GM19043 (cell line): ENCODE data around the gene DAZL.
"Not testable (repeated sequence)": the region's sequence is repeated elsewhere in the genome, so short reads cannot be mapped to it uniquely, and the experiment has no call there.

Source experiments
- ATAC-seq: cut with Tn5 transposase; IDR thresholded peaks from one replicate; pipeline ENCODE4 v1.9.1; 2021; ENCODE audit warnings: low read depth; ENCODE audit not compliant: unreplicated experiment

The DAZL gene, protein sequence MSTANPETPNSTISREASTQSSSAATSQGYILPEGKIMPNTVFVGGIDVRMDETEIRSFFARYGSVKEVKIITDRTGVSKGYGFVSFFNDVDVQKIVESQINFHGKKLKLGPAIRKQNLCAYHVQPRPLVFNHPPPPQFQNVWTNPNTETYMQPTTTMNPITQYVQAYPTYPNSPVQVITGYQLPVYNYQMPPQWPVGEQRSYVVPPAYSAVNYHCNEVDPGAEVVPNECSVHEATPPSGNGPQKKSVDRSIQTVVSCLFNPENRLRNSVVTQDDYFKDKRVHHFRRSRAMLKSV

DNA sequence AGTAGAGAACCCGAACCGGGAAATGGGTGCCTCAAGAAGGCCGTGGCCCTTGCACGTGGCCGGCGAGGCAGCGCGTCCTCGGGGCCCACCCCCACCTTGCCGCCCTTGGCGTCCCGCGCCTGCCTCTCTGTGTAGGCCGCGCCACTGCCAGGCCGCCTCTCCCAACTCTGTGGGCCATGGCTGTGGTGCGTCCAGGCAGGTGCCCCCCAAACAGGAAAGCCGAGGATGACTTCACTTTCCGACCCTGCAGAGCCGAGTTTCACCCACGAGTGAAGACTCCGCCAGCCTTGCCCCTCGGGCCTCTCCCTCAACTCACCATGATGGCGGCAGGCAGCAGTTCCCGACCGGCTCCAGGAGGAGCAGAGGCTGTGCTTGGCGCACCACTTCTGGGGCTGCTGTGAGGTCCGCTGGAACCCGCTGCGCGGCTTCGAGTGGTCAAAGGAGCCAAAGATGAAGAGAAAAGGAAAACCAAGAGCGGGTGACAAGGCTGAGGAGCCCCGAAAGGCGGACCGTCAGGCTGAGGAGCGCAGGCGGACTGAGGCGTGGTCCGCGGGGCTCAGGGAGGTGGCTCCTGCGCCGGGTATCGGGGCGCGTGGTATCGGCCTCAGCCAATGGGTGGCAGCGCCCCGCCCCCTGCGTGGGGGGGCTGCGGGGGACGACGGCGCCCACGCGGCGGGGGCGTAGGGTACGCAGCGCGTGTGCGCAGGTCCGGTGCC lies at the start of gene DAZL:
Gene DAZL, minus strand, starts transcription at position 537 of the 716 bp plus-strand sequence. Its CDS starts 218 bp downstream, at position 319.
- ATAC-seq: no peak

DNA sequence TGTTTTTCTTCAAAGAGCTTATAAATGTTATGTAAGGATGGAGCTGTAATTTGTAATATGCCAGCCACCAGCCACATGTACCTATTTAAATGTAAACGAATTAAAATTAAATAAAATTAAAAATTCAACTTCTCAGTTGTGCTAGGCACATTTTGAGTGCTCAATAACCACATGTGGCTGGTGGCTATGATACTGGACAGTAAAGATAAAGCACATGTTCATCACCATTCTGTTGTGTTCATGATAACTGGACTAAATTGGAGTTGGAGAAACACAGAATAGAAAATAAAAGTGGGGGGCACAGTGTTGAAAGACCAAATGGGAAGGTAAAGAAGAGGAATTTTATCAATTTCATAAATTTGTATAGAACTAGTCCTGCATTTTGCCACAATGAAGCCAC lies 49.8 kb upstream of the DAZL start:
- no peak for ATAC-seq

DNA sequence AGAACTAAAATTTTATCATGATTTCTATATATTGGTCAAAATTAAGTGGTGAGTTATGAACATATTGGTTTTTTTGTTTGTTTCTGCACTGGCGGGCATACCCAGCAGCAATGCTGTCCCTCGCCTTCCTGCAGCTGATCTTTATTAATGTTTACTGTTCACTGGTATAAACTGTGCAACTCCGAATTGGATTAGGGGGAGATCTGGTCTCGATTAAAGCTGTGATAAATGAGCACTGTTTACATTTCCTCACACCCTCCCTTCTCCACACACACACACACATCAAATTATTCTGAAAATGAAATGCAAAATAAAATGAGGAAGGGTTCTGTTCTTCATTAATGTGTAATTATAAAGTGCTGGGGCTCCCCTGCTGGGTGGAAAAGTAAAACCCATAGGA lies 48.5 kb upstream of the DAZL start:
- ATAC-seq: no peak

DNA sequence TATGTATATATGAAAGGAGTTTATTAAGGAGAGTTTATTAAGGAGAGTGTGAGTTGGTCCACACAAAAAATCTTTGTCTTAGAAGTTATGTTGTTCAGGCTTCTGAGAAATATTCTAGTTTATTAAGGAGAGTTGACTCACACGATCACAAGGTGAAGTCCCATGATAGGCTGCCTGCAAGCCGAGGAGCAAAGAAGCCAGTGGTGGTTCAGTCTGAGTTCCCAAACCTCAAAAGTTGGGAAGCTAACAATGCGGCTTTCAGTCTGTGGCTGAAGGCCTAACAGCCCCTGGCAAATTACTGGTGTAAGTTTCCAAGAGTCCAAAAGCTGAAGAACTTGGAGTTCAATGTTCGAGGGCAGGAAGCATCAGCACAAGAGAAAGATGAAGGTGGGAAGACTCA lies 42.4 kb upstream of the DAZL start:
- ATAC-seq: no peak

DNA sequence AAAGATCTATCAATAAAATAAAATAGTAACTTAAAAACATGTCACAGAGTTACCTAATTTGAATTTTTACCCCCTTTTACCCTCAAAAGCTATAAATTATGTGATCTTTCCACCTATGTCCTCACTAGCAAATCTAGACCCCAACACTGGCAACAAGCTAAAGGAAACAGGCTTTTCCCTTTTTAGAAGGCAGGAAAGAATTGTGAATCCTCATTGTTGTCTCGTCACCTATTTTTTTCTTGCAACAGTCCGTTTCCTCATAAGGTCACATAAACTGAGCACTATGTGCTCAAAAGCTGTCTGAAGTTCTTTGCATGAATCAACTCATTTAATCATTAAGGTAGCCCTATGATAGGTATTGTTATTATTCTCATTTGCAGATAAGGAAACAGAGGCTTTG lies 34.6 kb upstream of the DAZL start:
- no peak for ATAC-seq

DNA sequence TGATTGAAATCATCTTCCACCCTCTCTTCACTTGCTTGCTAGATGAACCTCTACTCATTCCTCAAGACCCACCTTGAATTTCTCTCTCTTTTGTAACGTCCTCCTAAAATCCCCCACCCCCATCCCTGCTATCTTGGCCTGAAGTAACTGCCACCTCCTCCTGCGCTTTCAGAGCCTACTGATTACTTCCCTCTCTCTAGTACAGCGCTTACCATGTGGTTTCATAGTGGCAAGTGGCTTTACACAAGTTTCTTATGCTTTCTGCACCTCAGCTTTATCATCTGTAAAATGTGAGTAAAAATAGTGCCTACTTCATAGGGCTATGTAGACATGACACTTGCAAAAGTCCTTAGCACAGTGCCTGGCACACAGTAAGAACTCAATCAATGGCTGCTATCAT lies 28.7 kb upstream of the DAZL start:
- no peak for ATAC-seq

DNA sequence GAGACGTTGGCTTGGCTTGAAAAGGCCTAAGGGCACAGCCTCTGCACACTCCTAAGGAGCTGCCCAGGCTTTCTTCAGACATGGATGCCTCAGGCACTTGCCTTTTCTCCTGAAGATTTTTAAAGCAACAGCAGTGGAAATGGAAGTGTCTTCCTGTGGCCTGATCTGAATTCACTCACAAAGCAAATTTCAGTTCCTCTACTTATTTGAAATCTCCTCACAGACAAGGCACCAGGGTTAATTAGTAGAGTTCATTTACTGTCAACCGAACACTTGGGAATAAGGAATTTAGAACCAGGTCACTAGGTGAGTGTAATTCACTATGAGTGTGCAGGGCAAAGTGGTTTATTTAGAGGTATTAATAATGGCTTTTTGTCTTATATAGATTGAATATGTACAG lies 27.2 kb upstream of the DAZL start:
- ATAC-seq: no peak

DNA sequence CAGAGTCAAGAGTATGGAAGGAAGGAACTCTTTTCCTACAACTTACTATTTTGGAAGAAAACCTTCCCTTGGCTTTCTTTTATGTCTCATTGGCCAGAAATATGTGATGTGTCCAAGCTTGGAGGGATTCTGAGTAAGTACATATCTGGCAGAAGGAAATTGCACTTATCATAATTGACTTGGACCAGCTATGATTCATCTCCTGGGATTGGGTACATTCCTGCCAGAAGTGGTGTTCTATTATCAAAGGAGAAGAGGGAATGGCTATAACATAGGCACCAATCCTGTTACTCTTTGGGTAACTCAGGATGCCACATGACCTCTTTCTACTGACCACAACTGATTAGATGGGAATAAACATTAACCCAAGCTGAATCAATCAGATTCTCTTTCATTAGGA lies 13.5 kb upstream of the DAZL start:
- ATAC-seq: no peak

DNA sequence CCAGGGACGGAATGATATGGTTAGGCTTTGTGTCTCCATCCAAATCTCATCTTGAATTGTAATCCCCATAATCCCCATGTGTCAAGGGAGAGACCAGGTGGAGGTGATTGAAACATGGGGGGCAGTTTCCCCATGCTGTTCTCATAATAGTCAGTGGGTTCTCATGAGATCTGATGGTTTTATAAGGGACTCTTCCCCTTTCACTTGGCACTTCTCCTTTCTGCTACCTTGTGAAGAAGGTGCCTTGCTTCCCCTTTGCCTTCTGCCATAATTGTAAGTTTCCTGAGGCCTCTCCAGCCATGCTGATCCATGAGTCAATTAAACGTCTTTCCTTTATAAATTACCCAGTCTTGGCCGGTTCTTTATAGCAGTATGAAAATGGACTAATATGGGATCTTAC lies 11.9 kb upstream of the DAZL start:
- ATAC-seq: not testable (repeated sequence)

DNA sequence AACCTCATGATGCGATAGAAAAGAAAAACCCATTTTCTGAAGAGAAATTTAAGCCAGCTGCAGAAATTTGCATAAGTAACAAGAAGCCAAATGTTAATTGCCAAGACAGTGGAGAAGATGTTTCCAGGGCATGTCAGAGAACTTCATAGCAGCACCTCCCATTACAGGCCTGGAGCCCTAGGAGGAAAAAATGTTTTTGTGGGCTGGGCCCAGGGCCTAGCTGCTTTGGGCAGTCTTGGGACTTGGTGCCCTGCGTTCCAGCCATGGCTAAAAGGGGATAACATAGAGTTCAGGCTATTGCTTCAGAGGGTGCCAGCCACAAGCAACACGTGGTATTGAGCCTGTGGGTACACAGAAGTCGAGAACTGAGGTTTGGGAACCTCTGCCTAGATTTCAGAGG lies 10.9 kb upstream of the DAZL start:
- no peak for ATAC-seq

DNA sequence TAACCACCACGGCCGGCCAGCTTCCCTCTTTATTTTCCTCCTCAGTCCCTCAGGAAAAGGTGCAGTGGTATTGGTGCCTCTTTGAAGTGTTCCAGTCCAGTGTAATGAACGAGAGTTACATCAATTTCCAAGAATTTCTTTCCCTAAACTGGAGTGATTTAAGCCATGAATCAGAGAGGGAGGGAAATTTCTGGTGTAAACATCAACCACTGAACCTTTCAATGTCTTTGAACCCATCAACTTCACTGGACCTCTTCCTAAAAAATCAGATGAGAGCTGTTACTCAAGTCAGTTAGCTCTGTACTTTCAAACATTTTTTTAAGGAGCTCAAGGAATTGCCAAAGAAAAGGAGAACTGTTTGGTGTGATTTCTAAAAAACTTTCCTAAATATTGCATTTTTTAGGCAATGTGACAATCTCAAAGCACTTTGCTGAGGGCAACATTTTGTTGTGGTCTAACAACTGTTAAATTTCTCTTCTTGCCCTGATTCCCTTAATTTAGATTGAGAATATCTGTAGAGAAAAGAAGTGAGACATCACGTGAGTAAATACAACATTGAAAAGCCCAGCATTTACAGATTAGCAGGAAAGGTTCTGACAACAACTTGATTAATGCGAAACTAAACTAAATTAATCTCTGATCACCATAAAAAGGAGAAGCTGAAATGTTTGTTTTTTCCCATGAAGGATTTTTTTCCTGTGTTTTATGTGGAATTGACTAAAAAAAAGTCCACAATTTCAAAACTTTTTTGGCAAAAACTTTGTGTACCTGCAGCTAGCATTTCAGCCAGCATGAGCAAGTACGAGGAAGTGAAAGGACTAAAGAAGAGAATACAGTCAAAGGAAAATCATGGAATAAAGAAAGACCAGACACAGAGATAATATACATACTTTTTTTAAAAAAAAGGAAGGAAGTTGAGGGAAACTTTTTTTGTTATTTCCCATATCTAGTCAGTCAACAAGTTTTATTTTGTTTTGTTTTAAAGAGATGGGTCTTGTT lies 9.1 kb upstream of the DAZL start:
- ATAC-seq: no peak

DNA sequence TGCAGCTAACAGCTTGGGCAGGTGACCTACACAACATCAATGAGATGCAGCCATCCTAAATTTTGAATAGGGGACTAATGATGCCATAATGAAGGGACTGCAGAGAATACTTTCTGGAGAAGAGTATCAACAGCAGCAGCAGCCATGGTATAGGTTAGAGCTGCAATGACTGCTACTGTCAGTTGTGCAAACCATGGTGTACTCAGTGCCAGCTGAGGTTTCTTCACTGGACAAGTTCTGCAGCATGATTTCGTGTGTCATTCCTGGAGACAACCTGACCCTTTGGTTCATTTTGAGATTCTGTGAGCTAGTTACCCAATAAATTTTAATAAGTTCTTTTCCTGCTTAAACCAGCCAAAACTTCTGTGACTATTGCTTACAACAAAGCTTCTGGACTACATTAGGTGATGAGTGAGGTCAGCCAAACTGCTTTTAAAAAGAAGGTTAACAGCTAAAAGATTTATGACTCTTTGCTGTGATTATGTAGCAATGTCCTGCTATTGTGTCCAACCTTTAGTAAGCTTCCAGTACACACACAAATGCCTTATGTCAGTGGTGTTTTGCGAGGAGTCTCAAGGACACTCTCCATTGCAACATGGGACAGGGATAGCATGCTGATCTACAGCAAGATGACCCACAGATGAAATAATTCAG lies 4.8 kb upstream of the DAZL start:
- ATAC-seq: no peak

DNA sequence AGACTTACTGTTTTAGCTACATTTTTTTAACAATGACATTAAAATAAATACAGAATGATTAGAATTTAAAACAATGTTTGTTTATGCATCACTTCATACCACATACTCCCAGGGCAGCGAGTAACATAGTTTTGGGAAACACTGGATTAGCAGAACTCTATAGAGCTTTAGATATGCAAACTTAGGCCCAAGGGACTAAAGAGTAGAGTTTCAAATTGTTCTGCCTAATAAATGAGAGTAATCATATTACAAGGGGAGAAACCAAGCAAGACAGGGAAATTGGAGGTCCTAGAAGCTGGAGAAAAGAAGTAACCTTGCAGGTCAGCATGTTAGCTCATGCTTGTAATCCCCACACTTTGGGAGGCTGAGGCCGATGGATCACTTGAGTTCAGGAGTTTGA lies 3.6 kb upstream of the DAZL start:
- ATAC-seq: no peak

DNA sequence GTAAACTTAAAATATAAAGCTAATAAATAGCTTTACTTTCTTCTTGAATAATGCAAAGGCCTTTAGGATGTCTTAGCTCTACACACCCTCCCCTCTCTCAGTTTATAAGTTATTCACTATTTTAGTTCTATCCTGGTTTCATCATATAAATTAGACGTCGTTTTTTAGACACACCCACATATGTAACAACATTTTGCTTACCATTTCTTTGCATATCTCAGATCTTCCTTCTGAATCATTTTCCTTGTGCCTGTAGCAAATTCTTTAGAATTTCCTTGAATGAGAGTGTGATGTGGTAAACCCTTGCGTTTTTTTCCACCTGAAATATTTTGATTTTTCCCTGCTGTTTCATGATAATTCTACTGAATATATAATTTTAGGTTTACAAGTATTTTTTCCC lies 2.5 kb upstream of the DAZL start:
- ATAC-seq: no peak

DNA sequence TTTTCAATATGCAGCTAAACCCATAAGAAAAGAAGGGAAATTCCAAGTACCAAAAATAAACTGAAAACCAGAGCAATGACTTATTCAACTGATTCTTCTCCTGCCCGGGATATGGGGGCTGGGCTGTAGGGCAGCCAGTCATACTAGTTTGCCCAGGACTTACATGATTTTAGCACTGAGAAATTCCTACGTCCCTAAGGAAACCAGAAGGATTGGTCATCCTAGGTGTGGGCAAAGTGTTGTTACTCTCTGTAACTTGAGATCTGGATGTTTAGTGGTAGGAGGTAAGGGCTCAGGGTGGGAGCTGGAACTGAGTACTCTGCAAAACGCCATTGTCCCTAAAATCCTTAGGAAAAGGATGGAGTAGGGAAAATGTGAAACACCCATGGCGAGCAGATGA lies 1.2 kb upstream of the DAZL start:
- ATAC-seq: no peak

DNA sequence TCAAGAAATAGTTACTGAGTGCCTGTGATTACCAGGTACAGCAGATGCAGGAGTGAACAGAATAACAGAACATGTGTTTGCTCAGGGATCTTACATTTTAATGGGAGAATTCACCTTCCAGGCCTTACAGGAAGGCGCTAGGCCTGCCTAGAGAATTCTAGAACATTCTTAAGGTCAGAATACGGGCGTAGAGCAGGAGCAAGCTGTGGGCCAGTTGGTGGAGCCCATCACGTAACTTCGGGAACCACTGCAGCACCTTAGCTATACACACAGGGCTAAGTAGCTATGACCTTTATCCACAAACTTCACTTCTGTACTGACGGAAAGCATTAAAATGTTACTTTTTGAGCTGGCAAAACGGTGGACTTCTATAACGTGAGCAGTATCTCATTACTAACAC lies 743 bp upstream of the DAZL start:
- ATAC-seq: no peak

DNA sequence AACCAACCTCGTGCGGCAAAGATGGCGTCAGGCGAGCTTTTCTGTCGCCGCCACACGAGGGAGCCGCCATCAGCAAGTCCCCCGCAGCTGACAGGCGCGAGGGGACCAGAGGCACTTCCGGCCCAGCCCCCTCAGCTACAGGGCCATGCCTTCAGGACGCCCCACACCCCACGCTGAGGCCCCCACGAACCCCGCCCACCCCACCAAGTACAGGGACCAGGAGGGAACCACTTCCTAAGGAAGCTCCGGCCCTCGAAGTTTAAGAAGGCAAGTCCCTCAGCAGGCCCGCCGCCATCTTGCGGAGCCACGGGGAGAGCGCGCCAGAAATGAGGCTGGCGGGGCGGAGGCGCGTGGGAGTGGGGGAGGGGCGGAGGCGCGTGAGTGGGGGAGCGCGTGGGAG lies 790 bp downstream of the DAZL start:
- ATAC-seq: no peak

DNA sequence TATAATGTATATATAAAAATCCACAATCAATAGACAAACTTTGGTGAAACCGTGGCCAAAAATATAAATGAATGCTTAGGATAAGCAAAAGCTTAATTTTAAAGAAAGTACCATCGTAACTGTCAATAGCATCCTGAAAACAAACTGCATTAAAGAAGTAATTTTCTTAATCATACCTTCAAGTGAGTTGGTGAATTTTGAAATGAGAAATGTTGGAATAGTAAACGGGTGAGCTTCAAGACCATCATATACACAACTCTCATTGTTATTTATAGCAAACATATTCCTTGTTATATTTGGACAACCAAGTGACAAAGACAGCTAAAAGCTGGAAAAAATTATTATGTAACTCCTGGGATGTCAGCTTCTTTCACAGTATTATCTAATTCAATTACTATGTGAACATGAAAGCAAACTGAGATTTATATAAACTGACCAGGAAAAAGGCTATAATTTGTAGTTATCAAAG lies 3.7 kb downstream of the DAZL start:
- no peak for ATAC-seq

DNA sequence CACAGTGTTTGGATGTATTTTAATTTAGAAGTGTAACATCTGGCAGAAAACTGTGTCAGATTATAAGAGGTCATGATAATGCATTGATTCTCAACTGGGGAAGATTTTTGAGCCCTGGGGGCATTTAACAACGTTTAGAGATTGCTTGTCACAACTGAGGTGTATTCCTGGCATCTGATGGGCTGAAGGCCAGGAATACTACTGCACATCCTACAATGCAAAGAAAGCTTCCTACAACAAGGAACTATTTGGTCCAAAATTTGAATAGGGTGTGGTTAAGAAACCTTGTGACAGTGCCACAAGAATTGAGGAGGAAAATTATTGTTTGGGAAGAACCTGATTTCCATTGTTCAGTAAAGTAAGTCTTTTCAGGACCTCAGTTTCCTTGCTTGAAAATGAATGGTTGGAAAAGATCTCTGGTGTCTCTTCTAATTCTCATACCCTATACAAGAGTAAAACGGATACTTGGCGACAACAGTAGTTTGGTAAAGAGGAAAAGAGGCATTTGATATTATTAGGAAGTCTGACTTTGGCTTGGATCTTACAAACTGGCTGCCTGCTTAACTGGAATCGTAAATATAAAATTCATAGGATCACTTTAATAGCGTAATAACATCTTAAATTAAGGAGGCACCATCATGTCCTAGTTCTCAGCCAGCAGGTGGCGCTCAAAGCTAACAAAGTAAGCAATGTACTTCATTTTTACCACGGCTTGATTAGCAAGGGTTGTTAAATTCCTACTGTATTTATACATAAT lies 4.3 kb downstream of the DAZL start:
- no peak for ATAC-seq

DNA sequence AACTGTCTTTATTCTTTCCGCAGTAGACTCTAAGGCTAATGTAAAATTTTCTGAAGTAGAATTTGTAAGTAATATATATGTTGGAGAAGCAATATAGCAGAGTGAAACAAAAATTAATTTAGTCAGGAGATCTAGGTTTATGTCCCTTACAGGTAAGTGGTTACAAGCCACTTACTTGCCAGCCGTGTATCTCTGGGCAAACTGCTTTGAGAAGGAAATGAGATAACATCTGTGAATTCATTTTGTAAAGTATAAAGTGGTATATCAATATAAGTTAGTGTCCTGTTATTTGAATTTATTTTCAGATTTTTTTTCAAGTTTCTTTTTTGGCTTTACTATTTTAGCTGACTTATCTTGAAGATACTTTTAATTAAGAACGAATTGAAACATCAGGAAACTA lies 5.5 kb downstream of the DAZL start:
- ATAC-seq: no peak
